ENCODE data around the gene TREML4. TPM values are rescaled to one million over a fixed set of nuclear protein-coding genes. Genes with fewer than 3 reads are reported as not detected.

TREML4 gene
- total and polyA plus RNA-seq, 2 of the 4 experiments (the other 2 are of a cell fraction) = not detected

DNA sequence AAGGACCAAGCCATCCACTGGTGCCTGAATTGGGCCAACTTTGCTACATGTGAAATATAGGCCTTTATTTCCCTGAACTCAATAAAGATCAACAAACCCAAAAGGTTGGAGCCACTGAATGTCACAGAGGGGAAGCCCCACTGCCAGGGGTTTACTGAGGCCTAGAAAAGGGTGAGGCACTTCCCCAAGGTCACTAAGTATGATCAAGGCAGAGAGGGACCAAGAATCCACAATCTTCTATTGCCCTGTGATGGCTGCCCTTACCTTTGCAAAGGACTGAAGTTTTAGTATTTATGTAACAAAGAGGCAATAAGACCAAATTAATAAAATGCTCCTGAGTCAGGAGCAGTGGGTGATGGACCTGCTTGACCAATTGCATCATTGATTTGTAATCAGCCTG, 40.3 kb downstream of the TREML4 start:
- Histone ChIP-seq H4K8ac (ENCODE audit: low read depth in 2 of 2, low read length in 2 of 2) (no peak overlapping the region), H2AK5ac (ENCODE audit: low read depth, low read length) (no peak overlapping the region), H2BK5ac (ENCODE audit: low read depth, low read length, poor library complexity, severe bottlenecking) (no peak overlapping the region), H3K9ac (ENCODE audit: low read depth, low read length) (no peak overlapping the region), H3K23ac (ENCODE audit: low read depth, low read length) (no peak overlapping the region), H2AFZ (replicated peaks; ENCODE audit: low read length, poor library complexity) (no peak overlapping the region), H3K4me1 (ENCODE audit: control insufficient read depth, insufficient read depth, low read length) (no peaks in the 10 kb centered on the region), H3K27me3 (ENCODE audit: control insufficient read depth, insufficient read depth, low read length) (no peaks in the 10 kb centered on the region; the same call in 1 of the 2 replicates), H3K4ac (ENCODE audit: low read depth, low read length) (no peak overlapping the region), H4K5ac (ENCODE audit: low read depth, low read length) (no peak overlapping the region), H2BK20ac (ENCODE audit: low read depth, low read length) (no peak overlapping the region), H3K4me3 (ENCODE audit: insufficient read depth, low read depth, low read length) (no peak overlapping the region), H3K9me1 (ENCODE audit: insufficient read depth, low read length) (no peaks in the 10 kb centered on the region), H2BK15ac (ENCODE audit: low read depth, low read length) (no peak overlapping the region), H4K20me1 (ENCODE audit: insufficient read depth, low read length) (no peaks in the 10 kb centered on the region), H3K27ac (ENCODE audit: insufficient read depth, low read length) (no peak overlapping the region), H3K4me2 (ENCODE audit: low read depth, low read length) (no peak overlapping the region), H3K56ac (ENCODE audit: extremely low read depth, insufficient read depth, low read length) (no peak overlapping the region), H2AK9ac (replicated peaks; ENCODE audit: low read depth, low read length, poor library complexity) (no peak overlapping the region), H3K9me3 (ENCODE audit: control insufficient read depth, insufficient read depth, low read length) (no peaks in the 10 kb centered on the region), H3K36me3 (ENCODE audit: control insufficient read depth, insufficient read depth, low read length) (no peaks in the 10 kb centered on the region), H2BK120ac (ENCODE audit: low read depth, low read length) (no peak overlapping the region), H3K79me1 (ENCODE audit: low read depth in 1 of 2, low read length in 2 of 2) (no peaks in the 10 kb centered on the region), H4K91ac (ENCODE audit: insufficient read depth, low read depth, low read length) (no peak overlapping the region), H3K14ac (replicated peaks; ENCODE audit: low read depth, low read length) (no peak overlapping the region), H3K18ac (ENCODE audit: low read depth, low read length) (no peak overlapping the region)
- CTCF ChIA-PET = no interaction called here
- TF ChIP-seq RFX5 (IDR thresholded peaks at IDR 0.05; ENCODE audit: low read depth, low read length) (no peak), CHD1 (IDR thresholded peaks at IDR 0.05; ENCODE audit: low read depth, low read length) (no peak), BHLHE40 (IDR thresholded peaks at IDR 0.05; ENCODE audit: low read depth, low read length) (no peak), RCOR1 (IDR thresholded peaks at IDR 0.05; ENCODE audit: insufficient replicate concordance, low read length) (no peak)
- in situ Hi-C loops (cut with MboI; ENCODE audit: low sequenced_read_pairs) (no loop called here), dilution Hi-C loops (cut with HindIII; ENCODE audit: low sequenced_read_pairs, unreplicated experiment) (no loop called here), intact Hi-C loops (cut with micrococcal nuclease) (no loop called here)
- POLR2A ChIA-PET (ENCODE audit: unreplicated experiment) = no interaction called here
- BruUV-seq (replicated peaks) = no TSS peak
- ATAC-seq (ENCODE audit: low read depth) = no peak
- DNase-seq = no peak
